ENCODE data around the gene ARHGEF7. TPM values are rescaled to one million over a fixed set of nuclear protein-coding genes. Genes with fewer than 3 reads are reported as not detected.

The ARHGEF7 gene
- total and polyA plus RNA-seq, 4 donors, result 16.2 to 132 (median 100) TPM

DNA sequence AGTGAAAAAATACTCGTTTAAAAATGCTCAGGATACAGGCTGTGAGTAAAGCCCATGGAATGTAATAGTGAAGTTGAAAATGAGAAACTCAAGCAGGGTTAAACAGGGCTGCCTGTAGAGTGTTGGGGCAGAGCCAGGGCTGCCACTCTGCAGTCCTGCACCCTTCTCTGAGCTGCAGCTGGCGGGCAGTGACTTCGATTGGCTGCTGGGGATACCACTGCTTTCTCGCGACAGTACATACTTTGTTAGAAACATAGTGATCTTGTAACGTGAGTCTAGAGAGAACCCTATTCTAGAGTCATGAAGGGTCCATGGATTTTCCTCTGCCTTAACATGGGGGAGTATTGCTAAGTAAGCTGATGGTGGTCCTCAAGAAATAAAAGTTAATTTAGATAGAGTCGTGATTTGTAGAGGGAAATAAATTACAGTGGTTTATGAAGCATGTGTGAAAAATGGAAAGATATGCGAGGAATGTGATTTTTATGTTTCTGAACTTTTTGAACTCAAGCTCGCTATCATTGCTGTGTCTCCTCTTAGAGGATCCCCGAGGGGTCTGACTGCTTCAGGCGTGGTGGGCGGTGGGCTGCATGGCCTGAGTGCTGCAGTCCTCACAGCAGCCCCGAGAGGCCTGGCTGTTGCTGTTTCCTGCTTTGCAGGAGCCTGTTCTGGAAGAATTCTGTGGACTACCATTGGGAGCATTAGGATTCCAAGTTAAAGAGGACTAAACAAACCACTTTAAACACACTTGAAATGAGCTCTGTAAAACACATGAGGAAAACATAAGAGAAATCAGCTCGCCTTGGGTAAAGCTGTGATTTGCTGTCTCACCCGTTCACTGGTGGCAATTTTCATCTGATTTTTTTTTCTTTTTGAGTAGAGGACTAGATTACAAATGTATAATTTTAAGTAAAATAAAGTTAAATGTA is 95.7 kb downstream of the ARHGEF7 start:
- Histone ChIP-seq H3K27ac (ENCODE audit: low read depth in 1 of 2, low read length in 2 of 2) (peak overlapping the region in 1 of 2 donors; percentile 67), H3K4me1 (ENCODE audit: control insufficient read depth in 1 of 2, insufficient read depth in 2 of 2, low read length in 2 of 2) (peaks cover 2 to 4% of the 10 kb centered on the region in 2 donors), H3K36me3 (ENCODE audit: control insufficient read depth in 1 of 2, insufficient read depth in 2 of 2, low read length in 1 of 2) (no peaks in the 10 kb centered on the region), H3K9me3 (ENCODE audit: control insufficient read depth, low read length) (no peaks in the 10 kb centered on the region), H3K27me3 (ENCODE audit: control insufficient read depth in 1 of 2, insufficient read depth in 2 of 2, low read length in 1 of 2) (no peaks in the 10 kb centered on the region), H3K4me3 (ENCODE audit: low read length in 2 of 2) (no peak overlapping the region)
- WGBS, 2 donors, result 14 to 21% methylated on average over 15 of the region's 15 CpGs
- DNase-seq (peak; percentile 71 to 80), ATAC-seq (ENCODE audit: low FRiP score) (peak; percentile 76)
- intact Hi-C loops (cut with DNase I), result loop anchor here (2.0 to 10.0 kb wide), 3 partner anchors 26 to 296 kb away; partner anchors contain the start of gene ANKRD10 (in 2 of the 2)

DNA sequence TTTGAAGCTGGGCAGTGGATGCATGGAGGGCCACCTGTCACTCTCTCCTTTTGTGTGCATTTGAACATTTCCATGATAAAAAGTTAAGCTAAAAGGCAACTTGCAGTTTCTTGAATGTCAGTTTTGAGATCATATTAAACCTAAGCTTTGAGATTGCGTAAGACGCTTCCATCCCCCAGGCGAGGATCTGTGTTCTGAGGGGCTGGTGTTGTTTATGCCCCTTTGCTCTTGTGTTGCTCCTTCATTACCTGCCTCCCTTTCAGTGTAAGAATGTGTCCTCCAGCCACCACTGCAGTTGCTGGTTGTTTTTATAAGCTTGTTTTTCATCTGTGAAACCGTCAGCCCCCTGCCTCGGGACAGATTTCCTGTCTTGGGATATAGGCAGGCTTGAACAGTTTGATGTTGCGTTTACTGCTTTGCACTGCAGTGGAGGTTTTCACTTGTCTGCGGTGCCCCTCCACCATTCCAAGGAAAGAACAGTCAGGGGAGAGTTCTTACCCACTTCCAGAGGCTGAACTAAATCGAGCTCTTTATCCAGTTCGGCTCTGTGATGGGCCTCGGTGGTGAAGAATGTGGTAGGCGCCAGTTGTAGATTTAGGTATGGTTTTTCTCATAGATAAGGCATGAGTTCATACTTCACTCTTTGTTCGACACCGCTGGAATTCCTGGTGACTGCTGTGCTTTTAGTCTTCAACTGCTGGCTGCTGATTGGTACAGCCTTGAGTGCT is 96.8 kb downstream of the ARHGEF7 start:
- no peaks in the 10 kb centered on the region for H3K27me3 ChIP-seq (ENCODE audit: control insufficient read depth in 1 of 2, insufficient read depth in 2 of 2, low read length in 1 of 2)
- H3K9me3 ChIP-seq (ENCODE audit: control insufficient read depth, low read length), result no peaks in the 10 kb centered on the region
- peak overlapping the region in 1 of 2 donors; percentile 82 for H3K27ac ChIP-seq (ENCODE audit: low read depth in 1 of 2, low read length in 2 of 2)
- intact Hi-C loops (cut with DNase I), result loop anchor here (2.0 to 10.0 kb wide), 3 partner anchors 27 to 297 kb away; partner anchors contain the start of gene ANKRD10 (in 2 of the 2)
- H3K4me3 ChIP-seq (ENCODE audit: low read length in 2 of 2), result no peak overlapping the region
- DNase-seq (no peak), ATAC-seq (ENCODE audit: low FRiP score) (no peak)
- WGBS, 2 donors, result 22 to 29% methylated on average over 13 of the region's 13 CpGs
- H3K36me3 ChIP-seq (ENCODE audit: control insufficient read depth in 1 of 2, insufficient read depth in 2 of 2, low read length in 1 of 2), result no peaks in the 10 kb centered on the region
- H3K4me1 ChIP-seq (ENCODE audit: control insufficient read depth in 1 of 2, insufficient read depth in 2 of 2, low read length in 2 of 2), result peaks cover 2 to 6% of the 10 kb centered on the region in 2 donors

DNA sequence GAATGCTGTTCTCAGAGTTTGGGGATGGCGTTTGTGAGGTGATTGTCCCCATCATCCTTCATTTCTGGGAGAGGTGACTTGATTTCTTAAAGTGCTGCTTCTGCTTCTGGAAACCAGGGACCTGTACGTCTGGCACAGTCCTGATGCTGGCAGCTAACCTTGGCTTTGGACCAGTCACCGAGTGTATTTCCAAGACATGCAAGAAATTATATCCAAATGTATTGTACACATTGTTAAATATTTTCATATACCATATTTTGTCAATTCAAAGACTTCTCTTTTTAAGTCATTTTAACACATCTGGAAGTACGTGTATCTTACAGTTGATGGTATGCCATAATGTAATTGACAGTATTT is 97.4 kb downstream of the ARHGEF7 start:
- no peak for DNase-seq
- intact Hi-C loops (cut with DNase I), result loop anchor here (5.0 to 10.0 kb wide), 2 partner anchors 35 to 298 kb away; partner anchors contain the start of gene ANKRD10 (in 2 of the 2)
- H3K4me3 ChIP-seq (ENCODE audit: low read length in 2 of 2), result no peak overlapping the region
- H3K27ac ChIP-seq (ENCODE audit: low read depth in 1 of 2, low read length in 2 of 2), result peak overlapping the region in 1 of 2 donors; percentile 82
- no peak for ATAC-seq (ENCODE audit: low FRiP score)
- 7 to 10% methylated on average over 4 of the region's 4 CpGs for WGBS, 2 donors
- H3K9me3 ChIP-seq (ENCODE audit: control insufficient read depth, low read length), result no peaks in the 10 kb centered on the region
- H3K27me3 ChIP-seq (ENCODE audit: control insufficient read depth in 1 of 2, insufficient read depth in 2 of 2, low read length in 1 of 2), result no peaks in the 10 kb centered on the region
- peaks cover 2 to 6% of the 10 kb centered on the region in 2 donors for H3K4me1 ChIP-seq (ENCODE audit: control insufficient read depth in 1 of 2, insufficient read depth in 2 of 2, low read length in 2 of 2)
- no peaks in the 10 kb centered on the region for H3K36me3 ChIP-seq (ENCODE audit: control insufficient read depth in 1 of 2, insufficient read depth in 2 of 2, low read length in 1 of 2)

DNA sequence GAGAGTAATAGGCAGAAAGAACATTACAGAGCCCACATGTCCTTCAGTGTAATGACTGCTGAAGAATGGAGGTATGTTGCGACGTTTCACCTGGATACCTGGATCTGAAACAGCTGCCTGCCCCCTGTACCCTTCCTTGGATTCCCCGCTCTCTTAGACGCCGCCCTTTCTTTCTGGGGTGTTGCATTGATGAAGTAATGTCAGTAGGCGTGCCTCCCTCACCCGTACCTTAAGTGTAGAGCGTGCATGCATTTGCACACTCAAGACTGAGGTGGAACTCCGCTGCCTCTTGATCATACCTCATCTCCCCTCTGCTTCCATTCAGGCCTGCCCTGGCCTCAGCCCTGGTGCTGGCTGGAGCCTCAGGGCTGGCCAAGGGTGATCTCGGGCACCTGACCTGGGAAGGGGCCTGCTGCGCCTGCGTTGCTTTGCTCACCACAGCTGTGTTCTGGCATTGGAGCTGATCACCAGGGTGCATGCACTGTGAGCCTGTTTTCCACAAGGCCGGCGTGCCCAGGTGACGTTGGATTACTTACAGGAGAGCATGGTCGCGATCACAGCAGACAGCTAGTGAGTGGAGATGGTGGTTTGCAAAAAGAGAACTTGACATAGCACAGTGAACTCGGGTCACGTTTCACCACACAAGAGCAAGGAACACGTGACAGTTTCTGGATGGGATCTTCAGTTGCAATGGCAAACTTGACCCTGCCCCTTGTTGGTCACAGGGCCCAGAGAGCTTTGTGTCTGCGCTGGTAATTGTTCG is 99.0 kb downstream of the ARHGEF7 start:
- Histone ChIP-seq H3K4me1 (ENCODE audit: control insufficient read depth in 1 of 2, insufficient read depth in 2 of 2, low read length in 2 of 2) (peaks cover 0 to 4% of the 10 kb centered on the region in 2 donors), H3K4me3 (ENCODE audit: low read length in 2 of 2) (no peak overlapping the region), H3K36me3 (ENCODE audit: control insufficient read depth in 1 of 2, insufficient read depth in 2 of 2, low read length in 1 of 2) (no peaks in the 10 kb centered on the region), H3K27me3 (ENCODE audit: control insufficient read depth in 1 of 2, insufficient read depth in 2 of 2, low read length in 1 of 2) (no peaks in the 10 kb centered on the region), H3K27ac (ENCODE audit: low read depth in 1 of 2, low read length in 2 of 2) (peak overlapping the region in 1 of 2 donors; percentile 29), H3K9me3 (ENCODE audit: control insufficient read depth, low read length) (no peaks in the 10 kb centered on the region)
- intact Hi-C loops (cut with DNase I), result loop anchor here (5.0 to 10.0 kb wide), 2 partner anchors 37 to 299 kb away; partner anchors contain the start of gene ANKRD10 (in 2 of the 2)
- no peak for ATAC-seq (ENCODE audit: low FRiP score)
- 64 to 71% methylated on average over 22 of the region's 22 CpGs for WGBS, 2 donors
- DNase-seq, result no peak

DNA sequence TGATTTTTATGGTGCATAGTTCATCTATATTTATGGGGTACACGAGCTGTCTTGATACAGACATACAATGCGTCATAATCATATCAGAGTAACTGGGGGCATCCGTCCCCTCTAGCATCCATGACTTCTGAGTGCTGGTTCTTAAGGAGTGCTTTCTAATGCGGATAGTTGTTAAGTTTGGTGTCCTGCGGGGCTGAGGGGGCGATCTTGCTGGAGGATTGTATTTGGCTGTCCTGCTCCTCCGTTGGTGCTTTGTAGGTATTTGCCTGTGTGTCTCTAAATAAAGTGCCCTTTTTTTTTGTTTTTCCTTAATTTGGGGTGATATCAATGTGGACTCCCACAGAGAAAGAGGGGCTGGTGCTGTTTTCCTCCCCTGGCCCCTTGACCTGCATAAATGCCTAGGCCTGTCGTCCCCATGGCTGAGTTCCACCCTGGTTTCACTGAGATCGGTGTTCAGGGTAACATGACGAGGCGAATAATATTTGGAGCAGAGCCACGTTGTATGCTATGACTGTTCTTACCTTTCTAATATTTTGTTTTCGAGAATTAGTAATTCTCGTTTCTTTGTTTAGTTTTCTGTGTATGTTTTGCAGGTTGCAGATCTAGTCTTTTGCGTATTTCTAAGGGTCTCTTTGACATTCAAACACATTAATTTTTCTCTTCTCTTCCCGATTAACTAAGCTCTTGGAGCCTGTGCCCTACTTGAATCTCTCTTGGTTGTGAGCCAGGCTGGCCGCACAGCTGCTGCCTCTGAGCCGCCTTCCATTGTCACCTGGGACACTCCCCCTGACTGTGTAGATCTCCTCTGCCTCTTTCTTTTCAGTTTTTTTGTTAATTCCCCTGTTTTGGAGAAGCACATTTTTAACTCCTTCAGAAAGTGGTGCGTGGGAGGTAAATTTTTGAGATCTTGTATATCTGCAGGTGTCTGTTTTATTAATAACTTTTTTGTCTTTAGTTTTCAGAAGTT is 100.3 kb downstream of the ARHGEF7 start:
- 55 to 60% methylated on average over 19 of the region's 19 CpGs for WGBS, 2 donors
- Histone ChIP-seq H3K9me3 (ENCODE audit: control insufficient read depth, low read length) (no peaks in the 10 kb centered on the region), H3K4me3 (ENCODE audit: low read length in 2 of 2) (no peak overlapping the region), H3K27ac (ENCODE audit: low read depth in 1 of 2, low read length in 2 of 2) (peak overlapping the region in 1 of 2 donors; percentile 14), H3K27me3 (ENCODE audit: control insufficient read depth in 1 of 2, insufficient read depth in 2 of 2, low read length in 1 of 2) (no peaks in the 10 kb centered on the region), H3K4me1 (ENCODE audit: control insufficient read depth in 1 of 2, insufficient read depth in 2 of 2, low read length in 2 of 2) (peaks cover 0 to 4% of the 10 kb centered on the region in 2 donors), H3K36me3 (ENCODE audit: control insufficient read depth in 1 of 2, insufficient read depth in 2 of 2, low read length in 1 of 2) (no peaks in the 10 kb centered on the region)
- intact Hi-C loops (cut with DNase I), result loop anchor here (5.0 to 10.0 kb wide), 3 partner anchors 63 to 301 kb away; partner anchors contain the start of genes ANKRD10 (in 2 of the 2) and ARHGEF7 (in 1 of the 2)
- DNase-seq, result no peak
- ATAC-seq (ENCODE audit: low FRiP score), result no peak

DNA sequence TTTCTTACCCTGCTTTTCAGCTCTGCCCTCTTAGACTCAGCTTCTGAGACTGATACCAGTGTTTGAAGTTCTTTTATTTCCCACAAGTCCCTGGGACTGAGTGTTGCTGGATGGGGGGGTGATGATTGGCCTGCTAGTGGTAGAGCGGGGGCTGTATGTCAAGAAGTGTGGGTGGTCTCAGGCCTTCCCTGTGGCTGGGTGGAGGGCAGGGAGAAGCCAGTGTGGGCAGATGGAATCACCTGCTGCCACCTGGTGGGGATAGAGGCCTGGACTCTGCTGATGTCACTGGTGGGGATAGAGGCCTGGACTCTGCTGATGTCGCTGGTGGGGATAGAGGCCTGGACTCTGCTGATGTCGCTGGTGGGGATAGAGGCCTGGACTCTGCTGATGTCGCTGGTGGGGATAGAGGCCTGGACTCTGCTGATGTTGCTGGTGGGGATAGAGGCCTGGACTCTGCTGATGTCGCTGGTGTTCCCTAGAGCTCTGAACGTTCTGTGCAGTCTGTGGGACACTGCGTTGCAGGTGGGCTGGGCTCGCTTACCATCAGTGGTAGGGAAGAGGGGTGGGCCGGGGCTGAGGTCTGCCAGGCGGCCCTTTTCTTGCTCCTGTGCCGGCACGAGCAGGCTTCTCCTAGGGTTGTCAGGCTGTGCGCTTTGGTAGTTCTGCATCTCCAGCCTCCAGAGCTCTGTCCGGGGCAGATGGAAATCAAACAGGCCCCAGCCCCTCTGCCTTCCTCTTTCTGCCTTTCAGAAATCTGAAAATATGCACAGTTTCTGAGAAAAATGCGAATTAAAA is 101.3 kb downstream of the ARHGEF7 start:
- no peak for ATAC-seq (ENCODE audit: low FRiP score)
- Histone ChIP-seq H3K4me1 (ENCODE audit: control insufficient read depth in 1 of 2, insufficient read depth in 2 of 2, low read length in 2 of 2) (peaks cover 0 to 4% of the 10 kb centered on the region in 2 donors), H3K27me3 (ENCODE audit: control insufficient read depth in 1 of 2, insufficient read depth in 2 of 2, low read length in 1 of 2) (no peaks in the 10 kb centered on the region), H3K4me3 (ENCODE audit: low read length in 2 of 2) (no peak overlapping the region), H3K27ac (ENCODE audit: low read depth in 1 of 2, low read length in 2 of 2) (peak overlapping the region in 1 of 2 donors; percentile 49), H3K9me3 (ENCODE audit: control insufficient read depth, low read length) (no peaks in the 10 kb centered on the region), H3K36me3 (ENCODE audit: control insufficient read depth in 1 of 2, insufficient read depth in 2 of 2, low read length in 1 of 2) (no peaks in the 10 kb centered on the region)
- WGBS, 2 donors, result 23 to 37% methylated on average over 13 to 15 of the region's 15 CpGs
- intact Hi-C loops (cut with DNase I), result loop anchor here (5.0 to 10.0 kb wide), 3 partner anchors 64 to 302 kb away; partner anchors contain the start of genes ANKRD10 (in 2 of the 2) and ARHGEF7 (in 1 of the 2)
- DNase-seq, result peak in 1 of 2 donors; percentile 82

DNA sequence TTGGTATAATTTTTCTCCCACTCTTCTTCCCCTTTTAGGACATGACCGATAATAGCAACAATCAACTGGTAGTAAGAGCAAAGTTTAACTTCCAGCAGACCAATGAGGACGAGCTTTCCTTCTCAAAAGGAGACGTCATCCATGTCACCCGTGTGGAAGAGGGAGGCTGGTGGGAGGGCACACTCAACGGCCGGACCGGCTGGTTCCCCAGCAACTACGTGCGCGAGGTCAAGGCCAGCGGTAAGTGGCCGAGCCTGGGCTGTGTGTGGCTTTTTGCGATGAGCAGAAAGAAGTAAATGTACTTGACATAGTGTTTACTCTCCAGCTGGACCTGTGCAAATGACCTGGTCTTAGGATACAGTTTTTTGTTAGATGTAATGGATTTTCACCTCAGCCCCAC is 102.5 kb downstream of the ARHGEF7 start:
- ATAC-seq (ENCODE audit: low FRiP score) (peak; percentile 60), DNase-seq (peak; percentile 67 to 81)
- WGBS, 2 donors, result 18 to 24% methylated on average over 13 of the region's 13 CpGs
- Histone ChIP-seq H3K36me3 (ENCODE audit: control insufficient read depth in 1 of 2, insufficient read depth in 2 of 2, low read length in 1 of 2) (no peaks in the 10 kb centered on the region), H3K27ac (ENCODE audit: low read depth in 1 of 2, low read length in 2 of 2) (peak overlapping the region in 1 of 2 donors; percentile 52), H3K9me3 (ENCODE audit: control insufficient read depth, low read length) (no peaks in the 10 kb centered on the region), H3K4me1 (ENCODE audit: control insufficient read depth in 1 of 2, insufficient read depth in 2 of 2, low read length in 2 of 2) (peaks cover 0 to 4% of the 10 kb centered on the region in 2 donors), H3K27me3 (ENCODE audit: control insufficient read depth in 1 of 2, insufficient read depth in 2 of 2, low read length in 1 of 2) (no peaks in the 10 kb centered on the region), H3K4me3 (ENCODE audit: low read length in 2 of 2) (no peak overlapping the region)
- intact Hi-C loops (cut with DNase I), result loop anchor here (2.0 to 10.0 kb wide), 4 partner anchors 65 to 303 kb away; partner anchors contain the start of genes ANKRD10 (in 2 of the 2) and ARHGEF7 (in 2 of the 2)
